GM19463 (cell line): ENCODE results near the gene ATP6V1E1.

Experiments used
- ATAC-seq: cut with Tn5 transposase; IDR thresholded peaks from one replicate; pipeline ENCODE4 v1.9.1; 2021; ENCODE audit warnings: mild to moderate bottlenecking, moderate library complexity; ENCODE audit not compliant: unreplicated experiment

The ATP6V1E1 gene

DNA sequence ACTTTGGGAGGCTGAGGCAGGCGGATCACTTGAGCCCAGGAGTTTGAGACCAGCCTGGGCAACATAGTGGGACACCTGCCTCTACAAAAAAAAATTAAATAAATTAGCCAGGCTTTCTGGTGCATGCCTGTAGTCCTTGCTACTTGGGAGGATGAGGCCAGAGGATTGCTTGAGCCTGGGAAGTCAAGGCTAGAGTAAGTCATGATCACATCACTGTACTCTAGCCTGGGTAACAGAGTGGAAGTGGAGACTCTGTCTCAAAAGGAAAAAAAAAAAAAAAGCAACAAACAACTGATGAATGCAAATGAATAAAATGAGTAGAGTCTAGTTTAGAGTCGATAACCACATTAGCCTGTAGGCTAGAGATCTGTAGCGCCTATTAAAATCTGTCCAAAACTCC is 6.1 kb upstream of the ATP6V1E1 start:
- no peak for ATAC-seq

DNA sequence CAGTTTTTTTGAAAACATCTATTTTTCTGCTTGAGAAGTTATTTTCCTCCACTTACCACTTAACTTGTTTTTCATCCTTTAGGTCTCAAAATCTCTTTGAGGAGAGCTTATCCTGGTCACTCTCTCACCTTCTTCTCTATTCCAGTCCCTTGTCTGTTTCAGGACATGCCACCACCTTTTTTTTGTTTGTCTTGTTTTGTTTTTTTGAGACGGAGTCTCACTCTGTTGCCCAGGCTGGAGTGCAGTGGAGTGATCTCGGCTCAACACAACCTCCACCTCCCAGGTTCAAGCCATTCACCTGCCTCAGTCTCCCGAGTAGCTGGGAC is 5.4 kb upstream of the ATP6V1E1 start:
- ATAC-seq, result no peak

DNA sequence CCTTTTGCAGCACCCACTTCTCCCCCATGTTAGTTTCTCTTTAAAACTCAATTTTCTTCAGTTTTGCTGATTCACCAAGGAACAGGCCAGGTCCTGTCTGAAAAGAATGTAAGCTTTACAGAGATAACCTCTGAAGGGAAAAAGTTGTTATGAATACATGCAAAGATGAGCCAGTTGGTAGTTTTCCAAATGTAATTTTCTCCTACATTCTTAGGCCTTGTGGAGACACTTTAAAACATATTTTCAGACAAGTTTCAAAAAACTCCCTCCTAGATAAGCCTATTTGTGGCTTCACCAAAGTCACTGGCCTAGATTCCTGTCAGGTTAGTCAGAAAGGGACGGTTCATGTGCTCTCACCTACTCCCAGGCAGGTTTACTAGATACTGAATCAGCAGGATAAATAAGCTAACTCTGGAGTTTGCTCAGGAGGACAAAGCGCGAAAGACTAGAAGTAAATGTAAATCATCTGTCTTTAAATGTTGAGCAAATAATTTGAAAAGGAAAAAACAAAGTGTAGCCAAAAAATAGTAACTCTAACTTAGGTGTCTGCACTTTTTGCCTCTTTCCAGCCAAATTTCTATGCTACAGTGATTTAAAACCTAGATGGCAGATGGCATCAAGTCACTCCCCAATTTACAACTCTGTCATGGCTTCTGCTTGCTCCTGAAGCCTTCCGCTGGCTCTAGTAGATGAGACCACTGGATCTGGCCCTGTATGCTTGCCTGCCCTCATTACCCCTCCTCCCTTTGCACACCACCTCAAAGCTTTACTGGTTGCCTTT is 4.9 kb upstream of the ATP6V1E1 start:
- ATAC-seq, result no peak

DNA sequence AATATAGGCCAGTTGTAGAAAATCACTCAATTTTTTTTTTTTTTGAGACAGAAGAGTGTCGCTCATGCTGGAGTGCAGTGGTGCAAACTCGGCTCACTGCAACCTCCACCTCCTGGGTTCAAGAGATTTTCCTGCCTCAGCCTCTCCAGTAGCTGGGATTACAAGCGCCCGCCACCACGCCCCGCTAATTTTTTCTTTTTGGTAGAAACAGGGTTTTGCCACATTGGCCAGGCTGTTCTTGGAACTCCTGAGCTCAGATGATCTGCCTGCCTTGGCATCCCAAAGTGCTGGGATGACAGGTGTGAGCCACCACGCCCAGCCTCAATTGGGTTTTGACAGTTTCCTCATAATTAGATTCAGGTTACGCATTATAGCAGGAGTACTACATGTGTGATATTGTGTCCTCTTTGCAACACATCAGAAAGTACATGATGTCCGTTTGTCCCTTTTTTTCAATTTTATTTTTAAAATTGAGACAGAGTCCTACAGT is 2.6 kb upstream of the ATP6V1E1 start:
- ATAC-seq, result no peak

DNA sequence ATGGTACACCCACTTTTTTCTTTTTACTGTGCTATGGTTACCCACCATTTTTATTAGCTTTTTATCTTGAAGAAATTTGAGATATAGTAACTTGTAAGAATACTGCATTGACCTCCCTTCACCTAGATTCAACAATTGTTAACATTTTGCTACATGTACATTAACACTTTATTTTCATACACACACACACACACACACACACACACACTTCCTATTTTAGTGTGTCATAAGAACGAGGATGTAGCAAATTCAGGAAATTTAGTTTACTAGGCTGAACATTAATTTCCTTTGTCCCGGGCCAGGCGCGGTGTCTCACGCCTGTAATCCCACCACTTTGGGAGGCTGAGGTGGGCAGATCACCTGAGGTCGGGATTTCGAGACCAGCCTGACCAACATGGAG is 1.1 kb upstream of the ATP6V1E1 start:
- no peak for ATAC-seq

DNA sequence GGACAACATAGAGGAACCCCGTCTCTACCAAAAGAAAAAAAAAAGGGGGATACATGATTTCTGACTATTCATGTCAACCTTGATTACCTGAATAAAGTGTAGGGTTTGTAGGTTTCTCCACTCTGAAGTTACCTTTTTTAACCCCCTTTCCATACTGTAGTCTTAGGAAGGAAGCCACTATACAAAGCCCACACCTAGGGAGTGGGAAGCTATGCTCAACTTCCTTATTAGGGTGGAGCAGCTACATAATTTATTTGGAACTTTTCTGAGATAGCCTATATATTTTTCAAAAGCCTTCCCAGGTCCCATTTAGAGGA is 582 bp upstream of the ATP6V1E1 start:
- ATAC-seq, result no peak

DNA sequence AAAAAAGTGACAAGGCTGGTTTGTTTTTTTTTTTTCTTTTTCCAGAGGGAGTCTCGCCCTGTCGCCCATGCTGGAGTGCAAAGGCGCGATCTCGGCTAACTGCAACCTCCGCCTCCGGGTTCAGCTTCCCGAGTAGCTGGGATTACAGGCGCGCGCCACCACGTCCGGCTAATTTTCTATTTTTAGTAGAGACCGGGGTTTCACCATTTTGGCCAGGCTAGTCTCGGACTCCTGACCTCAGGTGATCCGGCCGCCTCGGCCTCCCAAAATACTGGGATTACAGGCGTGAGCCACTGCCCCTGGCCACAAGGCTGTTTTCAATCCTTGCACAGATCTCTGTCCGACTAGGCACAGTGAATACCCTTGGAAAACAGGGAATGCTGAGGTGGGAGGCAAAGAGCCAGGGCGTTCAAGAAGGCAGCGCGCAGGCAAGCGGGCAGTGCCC is 566 bp downstream of the ATP6V1E1 start:
- no peak for ATAC-seq

DNA sequence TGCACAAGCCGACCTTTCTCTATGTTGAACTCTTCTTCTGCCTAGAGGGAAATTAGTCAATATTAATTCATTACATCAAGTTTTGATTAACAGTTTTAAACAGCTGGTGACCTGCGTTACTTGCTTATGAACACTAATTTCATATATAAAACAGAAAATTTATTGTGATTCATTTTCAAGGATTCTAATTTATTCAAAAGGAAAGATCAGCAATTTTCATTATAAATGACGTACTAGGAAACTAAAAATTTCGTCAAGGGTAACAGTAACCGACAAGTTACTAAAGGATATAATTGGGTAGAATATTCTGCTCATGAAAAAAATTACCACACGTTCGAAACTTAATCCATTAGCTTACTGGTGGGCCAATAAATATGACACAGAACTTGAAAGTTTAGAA is 15.3 kb downstream of the ATP6V1E1 start:
- no peak for ATAC-seq

DNA sequence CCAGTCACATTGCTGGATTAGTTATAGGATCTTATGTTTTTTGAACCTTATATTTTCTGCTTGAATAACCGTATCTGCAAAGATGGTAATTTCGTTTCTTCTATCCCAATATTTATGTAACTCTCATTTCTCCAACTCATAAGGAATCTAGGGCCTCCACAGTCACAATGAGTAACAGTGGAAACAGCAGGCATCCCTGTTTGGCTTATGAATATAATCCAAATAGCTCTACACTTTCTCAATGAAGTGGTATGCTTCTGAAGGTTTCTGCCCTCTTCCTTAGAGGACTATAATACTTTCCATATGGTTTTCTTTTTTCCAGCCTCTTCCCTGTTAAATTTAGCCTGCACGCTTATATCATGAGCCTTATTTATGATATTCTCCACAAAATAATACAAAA is 16.5 kb downstream of the ATP6V1E1 start:
- ATAC-seq, result no peak

DNA sequence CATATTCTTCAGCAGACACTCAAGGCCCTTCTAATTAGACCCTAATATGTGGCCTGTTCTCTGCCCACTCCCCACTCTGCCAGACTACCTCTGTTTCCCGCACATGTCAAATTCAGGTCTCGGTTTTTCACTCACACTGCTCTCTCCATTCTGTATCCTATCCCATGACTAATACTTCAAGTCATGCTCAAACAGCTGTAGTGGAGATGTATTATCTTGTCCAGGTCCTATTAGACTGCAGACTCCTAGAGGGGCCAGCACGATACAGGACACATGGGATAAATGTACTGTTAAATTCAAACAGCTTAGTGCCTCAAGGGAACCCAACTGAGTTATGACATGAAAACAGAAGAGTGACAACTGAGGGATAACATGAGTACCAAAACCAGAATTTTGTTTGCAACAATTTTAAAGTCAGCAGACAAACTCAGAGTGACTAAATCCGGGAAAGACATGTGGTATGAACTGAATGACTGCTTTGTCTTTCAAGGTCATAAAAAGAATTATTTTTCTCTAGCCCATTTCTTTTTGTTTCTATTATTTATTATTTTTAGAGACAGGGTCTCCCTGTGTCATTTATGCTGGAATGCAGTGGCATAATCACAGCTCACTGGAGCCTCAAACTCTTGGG is 20.5 kb downstream of the ATP6V1E1 start:
- no peak for ATAC-seq

DNA sequence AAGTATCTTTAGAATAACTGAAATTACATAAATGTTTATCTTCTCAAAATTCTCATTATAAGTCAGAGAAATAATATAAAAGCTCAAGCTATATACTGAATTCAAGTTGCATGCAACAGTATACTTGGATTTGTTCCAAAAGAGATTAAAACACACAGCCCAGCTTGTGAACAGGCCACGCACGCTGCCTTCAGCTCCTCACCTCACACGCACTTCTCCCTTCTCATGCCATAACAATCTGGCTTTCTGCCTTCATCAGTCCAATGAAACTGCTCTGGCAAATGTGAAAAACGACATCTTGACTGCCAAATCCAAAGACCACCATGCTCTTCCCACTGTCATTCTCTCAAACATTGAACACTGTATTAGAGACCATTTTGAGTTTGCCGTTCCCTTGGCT is 22.1 kb downstream of the ATP6V1E1 start:
- ATAC-seq, result no peak

DNA sequence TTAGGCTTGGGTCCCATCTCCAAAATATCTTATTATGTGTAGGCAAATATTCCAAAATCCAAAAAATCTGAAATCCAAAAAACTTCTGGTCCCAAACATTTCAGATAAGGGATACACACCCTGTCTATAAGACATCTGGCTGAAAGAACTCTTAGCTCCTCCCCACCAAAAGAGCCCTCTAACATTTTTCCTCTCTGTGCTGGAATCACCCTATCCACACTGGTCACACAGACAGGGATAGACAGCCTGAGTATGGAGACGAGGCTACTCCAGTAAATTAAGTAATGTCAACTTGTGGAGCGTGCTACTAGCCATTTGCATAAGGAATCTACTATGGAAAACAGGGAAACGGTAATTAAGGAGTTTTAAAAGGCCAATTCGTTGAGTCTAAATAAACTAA is 24.9 kb downstream of the ATP6V1E1 start:
- no peak for ATAC-seq

DNA sequence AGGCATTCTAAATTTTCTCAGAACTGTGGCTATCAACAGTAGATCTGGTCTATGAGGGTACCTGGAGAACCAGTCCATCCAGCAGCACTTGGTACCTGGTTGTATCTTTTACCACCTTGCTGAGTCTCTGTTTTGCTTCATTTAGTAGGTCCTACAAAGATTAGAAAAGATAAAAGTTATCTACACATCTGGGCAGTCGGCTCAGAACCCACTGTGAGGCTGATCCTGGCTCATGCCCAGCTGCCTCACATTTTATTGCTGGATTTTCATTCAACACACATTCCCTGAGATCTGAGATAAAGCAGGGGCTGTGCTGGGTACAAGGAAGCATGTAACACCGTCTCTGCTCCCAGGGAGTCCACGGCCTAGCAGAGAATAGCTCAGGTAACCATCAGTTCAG is 27.5 kb downstream of the ATP6V1E1 start:
- ATAC-seq, result no peak

DNA sequence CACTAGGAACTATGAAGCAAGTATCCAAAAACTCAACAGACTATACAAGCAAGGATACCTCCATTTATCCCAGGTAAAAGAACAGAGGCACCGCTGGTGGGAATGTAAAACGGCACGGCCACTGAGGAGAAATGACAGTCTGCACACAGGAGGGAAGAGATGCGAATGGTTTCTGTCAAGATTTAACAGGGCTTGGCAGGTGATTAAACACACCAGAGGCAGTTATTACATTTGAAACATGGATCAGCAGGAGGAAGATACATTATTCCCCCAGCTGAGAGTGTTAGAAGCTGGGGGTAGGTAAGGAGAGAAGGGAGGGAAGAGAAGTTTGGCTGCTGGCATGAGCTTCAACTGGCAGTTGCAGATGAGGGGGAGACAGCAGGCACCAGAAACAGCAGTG is 30.2 kb downstream of the ATP6V1E1 start:
- no peak for ATAC-seq

DNA sequence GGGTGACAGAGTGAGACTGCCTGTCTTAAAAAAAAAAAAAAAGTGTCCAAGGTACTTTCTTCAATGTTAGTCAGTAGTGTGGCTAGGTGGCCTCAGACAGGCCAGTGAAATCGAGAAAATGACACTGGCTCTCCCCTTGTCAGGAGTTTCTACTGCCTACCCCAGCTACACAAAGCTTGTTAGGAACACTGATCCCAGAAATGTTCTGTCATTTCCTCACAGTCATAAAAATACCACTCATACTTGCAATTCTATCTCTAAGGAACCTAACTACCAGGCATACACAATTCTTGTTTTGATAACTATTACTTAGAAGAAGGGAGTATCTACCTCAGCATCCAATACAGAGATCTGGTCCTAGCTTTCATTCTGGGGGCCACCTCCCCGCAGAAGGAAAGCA is 31.3 kb downstream of the ATP6V1E1 start:
- no peak for ATAC-seq

DNA sequence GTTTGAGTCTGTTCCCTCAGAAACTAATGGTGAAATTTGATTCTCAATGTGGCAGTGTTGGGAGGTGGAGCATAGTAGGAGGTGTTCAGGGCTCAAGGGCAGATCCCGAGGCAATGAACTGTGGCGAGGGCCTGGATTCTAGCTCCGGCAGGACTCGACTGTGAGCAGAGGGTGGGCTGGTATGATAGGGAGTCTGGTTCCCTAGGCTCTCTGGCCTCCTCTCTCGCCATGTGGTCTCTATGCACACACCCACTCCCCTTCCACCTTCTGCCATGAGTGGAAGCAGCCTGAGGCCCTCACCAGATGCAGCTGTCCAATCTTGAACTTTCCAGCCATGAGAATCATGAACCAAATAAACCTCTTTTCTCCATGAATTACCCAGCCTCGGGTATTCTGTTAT is 32.3 kb downstream of the ATP6V1E1 start:
- no peak for ATAC-seq

DNA sequence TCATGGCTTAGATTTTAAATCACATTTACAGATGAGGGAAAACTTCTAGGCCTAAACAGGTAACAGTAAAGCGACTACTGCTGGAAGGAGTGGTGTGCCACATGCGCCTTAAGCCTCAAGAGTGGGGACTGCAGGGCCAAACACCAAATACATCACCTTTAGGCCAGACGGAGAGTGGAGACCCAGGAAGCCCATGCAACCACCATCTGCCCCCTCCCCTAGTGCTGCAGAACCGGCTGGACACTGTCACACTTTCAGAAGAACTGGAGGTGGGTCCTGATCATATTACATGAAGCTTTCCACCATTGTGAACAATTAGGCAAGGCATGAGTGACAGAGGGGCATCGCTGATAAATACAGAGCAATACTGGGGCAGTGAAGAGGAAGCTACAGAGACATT is 36.3 kb downstream of the ATP6V1E1 start:
- ATAC-seq, result no peak

DNA sequence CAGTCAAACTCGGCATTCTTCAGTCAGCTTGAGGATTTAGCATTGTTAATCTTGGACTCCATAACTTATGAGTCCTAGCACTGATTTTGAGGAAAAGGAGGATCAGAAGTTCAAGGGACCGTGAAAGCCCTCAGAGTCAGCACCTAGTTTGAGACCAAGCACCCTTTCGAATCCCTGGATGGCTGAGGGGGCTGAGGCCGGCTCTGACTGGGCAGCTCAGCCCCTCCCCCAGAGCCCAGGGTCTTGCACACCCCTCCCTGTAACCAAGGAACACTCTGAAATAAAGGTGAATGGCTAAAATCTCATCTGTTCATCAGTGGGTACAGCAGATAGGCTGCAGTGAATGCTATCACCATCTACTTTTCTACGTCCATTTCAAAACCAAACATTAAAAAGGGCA is 38.0 kb downstream of the ATP6V1E1 start:
- no peak for ATAC-seq

DNA sequence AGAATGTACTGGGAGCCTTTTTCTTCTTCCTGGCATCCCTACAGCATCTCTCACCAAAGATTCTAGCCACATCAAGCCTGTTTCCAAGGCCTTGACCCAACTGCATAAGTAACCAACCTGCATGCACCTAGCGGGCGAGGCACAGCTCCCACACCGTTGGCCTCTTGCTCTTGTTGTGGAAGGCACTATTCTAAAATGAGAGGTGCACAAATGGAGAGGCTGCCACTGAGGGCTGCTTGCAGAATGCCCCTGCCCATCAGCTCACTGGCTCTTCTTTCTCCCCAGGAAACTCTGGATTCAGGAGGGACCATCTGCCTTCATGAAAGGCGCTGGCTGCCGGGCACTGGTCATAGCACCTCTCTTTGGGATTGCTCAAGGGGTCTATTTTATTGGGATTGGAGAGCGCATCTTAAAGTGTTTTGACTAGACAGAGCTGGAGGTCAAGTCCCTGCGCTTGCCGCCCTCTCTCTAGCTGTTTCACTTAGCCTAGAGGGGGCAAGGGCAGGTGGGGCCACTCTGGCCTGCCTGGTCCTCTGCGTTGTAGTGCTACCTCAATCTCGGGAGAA is 38.7 kb downstream of the ATP6V1E1 start:
- no peak for ATAC-seq

DNA sequence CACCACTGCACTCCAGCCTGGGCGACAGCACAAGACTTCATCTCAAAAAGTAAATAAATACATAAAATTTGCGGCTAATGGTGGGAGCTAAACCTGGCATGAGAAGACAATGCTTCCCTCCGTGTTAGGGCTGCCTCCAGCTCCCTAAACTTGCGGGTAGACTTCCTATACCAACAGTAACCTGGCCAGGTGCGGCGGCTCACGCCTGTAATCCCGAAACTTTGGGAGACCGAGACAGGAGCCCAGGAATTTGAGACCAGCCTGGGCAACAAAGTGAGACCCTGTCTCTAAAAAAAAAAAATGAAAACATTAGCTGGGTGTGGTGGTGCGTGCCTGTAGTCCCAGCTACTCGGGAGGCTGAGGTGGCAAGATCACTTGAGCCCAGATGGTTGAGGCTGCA is 39.9 kb downstream of the ATP6V1E1 start:
- no peak for ATAC-seq

DNA sequence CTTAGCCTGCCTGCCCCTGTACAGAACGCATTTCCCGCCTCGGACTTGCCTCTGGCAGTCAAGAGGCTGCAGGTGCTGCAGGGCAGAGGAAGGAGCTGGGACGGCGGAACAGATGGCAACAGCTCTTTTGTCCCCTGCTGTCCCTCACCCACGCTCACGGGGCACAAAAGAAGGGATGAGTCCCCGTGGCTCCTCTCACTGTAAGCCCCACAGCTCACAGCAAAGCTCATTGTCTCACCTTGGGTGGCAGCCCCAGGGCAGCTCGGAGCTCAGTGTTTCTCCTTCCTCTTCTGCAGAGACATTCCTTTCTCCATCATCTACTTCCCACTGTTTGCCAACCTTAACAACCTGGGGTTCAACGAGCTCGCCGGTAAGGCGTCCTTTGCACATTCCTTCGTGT is 40.9 kb downstream of the ATP6V1E1 start:
- ATAC-seq, result no peak

DNA sequence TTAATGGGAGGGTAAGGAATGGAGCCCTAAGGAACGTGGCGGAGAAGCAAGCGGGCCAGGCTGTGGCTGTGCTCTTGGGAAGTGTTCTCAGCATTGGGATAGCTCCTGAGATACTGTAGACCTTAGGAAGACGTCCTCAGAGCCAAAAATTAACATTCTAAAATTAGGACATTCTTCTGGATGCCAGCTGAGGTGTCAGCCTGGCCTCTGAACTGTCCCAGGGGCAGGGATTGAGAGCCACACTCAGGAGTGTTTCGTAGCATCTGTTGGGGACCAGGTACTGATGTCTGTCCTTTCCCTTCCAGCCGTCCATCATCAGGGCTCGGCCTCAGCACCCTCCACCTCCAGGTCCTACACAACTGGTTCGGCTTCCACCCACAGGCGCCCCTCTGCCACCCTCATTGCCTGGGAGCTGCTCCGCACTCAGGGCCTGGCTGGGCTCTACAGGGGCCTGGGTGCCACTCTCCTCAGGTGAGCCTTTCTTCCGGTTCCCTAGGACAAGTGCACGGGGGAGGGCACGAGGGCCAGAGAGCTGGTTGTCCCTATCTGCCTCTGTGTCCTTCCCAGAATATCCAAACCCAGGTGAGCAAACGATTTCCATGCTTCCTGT is 41.6 kb downstream of the ATP6V1E1 start:
- no peak for ATAC-seq
